H1 (cell line): ENCODE results near the gene AP3M1.

Experiments
- CHD1 ChIP-seq: IDR thresholded peaks from 2 replicates; pipeline ENCODE4 v1.6.1; 2012; ENCODE audit warnings: low read depth, low read length, improper control_type of control experiment
- CHD7 ChIP-seq: fragments of 300-600 bp; sonication (generic); IDR thresholded peaks from 2 replicates; pipeline ENCODE4 v1.7.1; 2012; ENCODE audit warnings: low read length, moderate library complexity, mild to moderate bottlenecking, inconsistent platforms; ENCODE audit not compliant: insufficient replicate concordance
- CTCF ChIP-seq, 3 experiments: IDR thresholded peaks; 1 replicate in 2 of 3; 2 replicates in 1 of 3; pipeline versions ENCODE4 v1.5.1 to v1.6.1; 2011; ENCODE audit warnings: low read length in 3 of 3, mild to moderate bottlenecking in 3 of 3, inconsistent platforms in 2 of 3, low read depth in 1 of 3, moderate library complexity in 1 of 3; ENCODE audit not compliant: insufficient read depth in 1 of 3; ENCODE audit errors: control extremely low read depth in 1 of 3
- MAX ChIP-seq: IDR thresholded peaks from 2 replicates; pipeline ENCODE4 v1.6.1; 2012; ENCODE audit warnings: inconsistent platforms
- POLR2A ChIP-seq, 2 experiments: IDR thresholded peaks; 1 replicate in 1 of 2; 2 replicates in 1 of 2; pipeline ENCODE4 v1.6.1; 2011; ENCODE audit warnings: low read depth in 2 of 2, low read length in 2 of 2, mild to moderate bottlenecking in 2 of 2; ENCODE audit errors: control extremely low read depth in 1 of 2
- SIRT6 ChIP-seq: IDR thresholded peaks from one replicate; pipeline ENCODE4 v1.7.1; 2012; ENCODE audit warnings: low read length, inconsistent platforms
- TAF1 ChIP-seq: IDR thresholded peaks from 2 replicates; pipeline ENCODE4 v1.6.1; 2011; ENCODE audit warnings: mild to moderate bottlenecking, low read depth, low read length
- YY1 ChIP-seq: IDR thresholded peaks from 2 replicates; pipeline ENCODE4 v1.6.1; 2011; ENCODE audit warnings: low read depth, mild to moderate bottlenecking, low read length

GRCh38 chr10:74187237-74187636 lies 36.6 kb upstream of the AP3M1 start:
- TF ChIP-seq SIRT6 = no peak
- TF ChIP-seq CTCF (IDR thresholded peaks at IDR 0.05; ENCODE audit: control extremely low read depth in 1 of 3, insufficient read depth in 1 of 3, low read depth in 1 of 3, low read length in 3 of 3) = no peak
- no peak for TF ChIP-seq POLR2A (IDR thresholded peaks at IDR 0.05; ENCODE audit: control extremely low read depth in 1 of 2, low read depth in 2 of 2, low read length in 2 of 2)
- TF ChIP-seq CHD1 = no peak
- TF ChIP-seq MAX = no peak
- TF ChIP-seq TAF1 = no peak
- no peak for TF ChIP-seq CHD7
- TF ChIP-seq YY1 = no peak
